ENCODE results near the gene ARID1B. TPM values are rescaled to one million over a fixed set of nuclear protein-coding genes. Genes with fewer than 3 reads are reported as not detected.

The ARID1B gene
- total and polyA plus RNA-seq, 10 of the 15 experiments (the other 5 are each of a cell fraction or from before 2014, with no cell fraction given) = 24.7 to 133 (median 54.6) TPM

GRCh38 chr6:156773935-156774852, 3.0 kb upstream of the ARID1B start (continued):
- TF ChIP-seq CTCF (IDR thresholded peaks at IDR 0.05 in 2 of 3, conservative IDR thresholded peaks at IDR 0.05 in 1 of 3; ENCODE audit: control insufficient read depth in 2 of 3, extremely low read depth in 1 of 3, insufficient read depth in 1 of 3, low read depth in 3 of 3, low read length in 3 of 3) (no peak), SIX5 (IDR thresholded peaks at IDR 0.05; ENCODE audit: low read depth, low read length, severe bottlenecking) (no peak), NRF1 (conservative IDR thresholded peaks at IDR 0.05; ENCODE audit: low read depth, low read length) (no peak), RELA (IDR thresholded peaks at IDR 0.05; ENCODE audit: borderline replicate concordance, partially characterized antibody) (no peak), TBL1XR1 (IDR thresholded peaks at IDR 0.05; ENCODE audit: low read depth, low read length) (no peak), CBX5 (IDR thresholded peaks at IDR 0.05; ENCODE audit: low read depth) (no peak), RUNX3 (IDR thresholded peaks at IDR 0.05; ENCODE audit: low read length) (peak; percentile 89), ATF7 (IDR thresholded peaks at IDR 0.05; ENCODE audit: low read depth) (0 out of 2 replicates have a peak, but pooled peaks have one; percentile 40), BRCA1 (IDR thresholded peaks at IDR 0.05; ENCODE audit: low read depth, low read length) (no peak), ZNF24 (IDR thresholded peaks at IDR 0.05) (no peak), IKZF2 (IDR thresholded peaks at IDR 0.05) (peak; percentile 70 to 81; a peak in 3 of 4 replicates), CBX3 (IDR thresholded peaks at IDR 0.05; ENCODE audit: borderline replicate concordance, low read depth) (no peak), NKRF (conservative IDR thresholded peaks at IDR 0.05) (no peak), BCL11A (IDR thresholded peaks at IDR 0.05; ENCODE audit: low read depth, low read length) (no peak), SMC3 (IDR thresholded peaks at IDR 0.05; ENCODE audit: borderline replicate concordance, low read length) (no peak), JUNB (IDR thresholded peaks at IDR 0.05) (peak; percentile 7; the same call in 1 of the 2 replicates), PKNOX1 (IDR thresholded peaks at IDR 0.05) (no peak), RAD51 (IDR thresholded peaks at IDR 0.05) (no peak), SPI1 (IDR thresholded peaks at IDR 0.05; ENCODE audit: borderline replicate concordance, insufficient read depth, low read depth, low read length) (no peak), ATF3 (IDR thresholded peaks at IDR 0.05; ENCODE audit: borderline replicate concordance, extremely low read depth, low read depth, low read length) (no peak)
- TF ChIP-seq, protein P1, sequence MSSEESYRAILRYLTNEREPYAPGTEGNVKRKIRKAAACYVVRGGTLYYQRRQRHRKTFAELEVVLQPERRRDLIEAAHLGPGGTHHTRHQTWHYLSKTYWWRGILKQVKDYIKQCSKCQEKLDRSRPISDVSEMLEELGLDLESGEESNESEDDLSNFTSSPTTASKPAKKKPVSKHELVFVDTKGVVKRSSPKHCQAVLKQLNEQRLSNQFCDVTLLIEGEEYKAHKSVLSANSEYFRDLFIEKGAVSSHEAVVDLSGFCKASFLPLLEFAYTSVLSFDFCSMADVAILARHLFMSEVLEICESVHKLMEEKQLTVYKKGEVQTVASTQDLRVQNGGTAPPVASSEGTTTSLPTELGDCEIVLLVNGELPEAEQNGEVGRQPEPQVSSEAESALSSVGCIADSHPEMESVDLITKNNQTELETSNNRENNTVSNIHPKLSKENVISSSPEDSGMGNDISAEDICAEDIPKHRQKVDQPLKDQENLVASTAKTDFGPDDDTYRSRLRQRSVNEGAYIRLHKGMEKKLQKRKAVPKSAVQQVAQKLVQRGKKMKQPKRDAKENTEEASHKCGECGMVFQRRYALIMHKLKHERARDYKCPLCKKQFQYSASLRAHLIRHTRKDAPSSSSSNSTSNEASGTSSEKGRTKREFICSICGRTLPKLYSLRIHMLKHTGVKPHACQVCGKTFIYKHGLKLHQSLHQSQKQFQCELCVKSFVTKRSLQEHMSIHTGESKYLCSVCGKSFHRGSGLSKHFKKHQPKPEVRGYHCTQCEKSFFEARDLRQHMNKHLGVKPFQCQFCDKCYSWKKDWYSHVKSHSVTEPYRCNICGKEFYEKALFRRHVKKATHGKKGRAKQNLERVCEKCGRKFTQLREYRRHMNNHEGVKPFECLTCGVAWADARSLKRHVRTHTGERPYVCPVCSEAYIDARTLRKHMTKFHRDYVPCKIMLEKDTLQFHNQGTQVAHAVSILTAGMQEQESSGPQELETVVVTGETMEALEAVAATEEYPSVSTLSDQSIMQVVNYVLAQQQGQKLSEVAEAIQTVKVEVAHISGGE (CRISPR knock-in tag; IDR thresholded peaks at IDR 0.05) = no peak

Data from GM12878 (cell line).